VCaP (cell line): ENCODE results near the gene PDIA5.

Experiments used
- H3K27ac ChIP-seq: fragments of 450-650 bp; 2 replicates; pipeline ENCODE4 v1.5.1; 2017
- CTCF ChIP-seq: fragments of 450-650 bp; conservative IDR thresholded peaks from 2 replicates; pipeline ENCODE4 v1.5.1; 2017; ENCODE audit warnings: mild to moderate bottlenecking, moderate library complexity

PDIA5 gene

GRCh38 chr3:123085293-123085931 lies 18.6 kb downstream of the PDIA5 start:
- H3K27ac ChIP-seq: no peak overlapping the region
- TF ChIP-seq CTCF: no peak

- no peak for TF ChIP-seq CTCF
- no peak overlapping the region for H3K27ac ChIP-seq
Measured at GRCh38 chr3:123085932-123086627, 19.3 kb downstream of the PDIA5 start.

- H3K27ac ChIP-seq: no peak overlapping the region
- TF ChIP-seq CTCF: no peak
Measured at GRCh38 chr3:123088387-123088786, 21.6 kb downstream of the PDIA5 start.

- H3K27ac ChIP-seq: peak overlapping the region; percentile 33; the same call in 1 of the 2 replicates
- TF ChIP-seq CTCF: no peak
Measured at GRCh38 chr3:123089611-123090331, 22.9 kb downstream of the PDIA5 start.

- no peak for TF ChIP-seq CTCF
- no peak overlapping the region for H3K27ac ChIP-seq
Measured at GRCh38 chr3:123090728-123091531, 24.1 kb downstream of the PDIA5 start.

- TF ChIP-seq CTCF: no peak
- no peak overlapping the region for H3K27ac ChIP-seq
Measured at GRCh38 chr3:123092243-123092642, 25.4 kb downstream of the PDIA5 start.

GRCh38 chr3:123093696-123094095 lies 26.9 kb downstream of the PDIA5 start:
- TF ChIP-seq CTCF: no peak
- H3K27ac ChIP-seq: no peak overlapping the region
